H9 (cell line): ENCODE results near the gene UBE2N. TPM values are rescaled to one million over a fixed set of nuclear protein-coding genes. Genes with fewer than 3 reads are reported as not detected.
A peak's percentile ranks its signal among the peaks of the same experiment; 100 is the strongest.

Experiments
- DNase-seq: peaks from one replicate; pipeline ENCODE4 v3.0.0-alpha.2; 2017
- H2AFZ ChIP-seq: one replicate; pipeline ENCODE4 v1.6.1; 2013; ENCODE audit warnings: mild to moderate bottlenecking, low read length, control low read depth, moderate library complexity
- H2AK5ac ChIP-seq: 2 replicates; pipeline ENCODE4 v1.6.1; 2013; ENCODE audit warnings: low read length, control low read depth, mixed read lengths; ENCODE audit not compliant: insufficient read length
- H2BK120ac ChIP-seq: one replicate; pipeline ENCODE4 v1.6.1; 2013; ENCODE audit warnings: low read depth, mild to moderate bottlenecking, low read length, control low read depth, inconsistent platforms; ENCODE audit not compliant: poor library complexity, severe bottlenecking
- H2BK12ac ChIP-seq: 2 replicates; pipeline ENCODE4 v1.6.1; 2013; ENCODE audit warnings: low read length, control low read depth, mixed read lengths, low read depth; ENCODE audit not compliant: insufficient read length
- H2BK15ac ChIP-seq: 2 replicates; pipeline ENCODE4 v1.6.1; 2013; ENCODE audit warnings: low read depth, low read length, control low read depth
- H2BK20ac ChIP-seq: one replicate; pipeline ENCODE4 v1.6.1; 2013; ENCODE audit warnings: low read depth, mild to moderate bottlenecking, low read length, control low read depth, inconsistent platforms; ENCODE audit not compliant: poor library complexity, severe bottlenecking
- H2BK5ac ChIP-seq: 2 replicates; pipeline ENCODE4 v1.6.1; 2013; ENCODE audit warnings: low read length, control low read depth, mixed read lengths; ENCODE audit not compliant: insufficient read length
- H3K14ac ChIP-seq: 2 replicates; pipeline ENCODE4 v1.6.1; 2013; ENCODE audit warnings: low read length, control low read depth; ENCODE audit not compliant: insufficient read depth
- H3K18ac ChIP-seq: 2 replicates; pipeline ENCODE4 v1.6.1; 2013; ENCODE audit warnings: low read depth, mild to moderate bottlenecking, mixed read lengths, low read length, control low read depth; ENCODE audit not compliant: insufficient read length
- H3K23ac ChIP-seq: 2 replicates; pipeline ENCODE4 v1.6.1; 2013; ENCODE audit warnings: low read length, control low read depth, mixed read lengths, low read depth; ENCODE audit not compliant: insufficient read length
- H3K23me2 ChIP-seq: 2 replicates; pipeline ENCODE4 v1.6.1; 2013; ENCODE audit warnings: low read depth, mild to moderate bottlenecking, mixed read lengths, low read length, control low read depth; ENCODE audit not compliant: insufficient read length, poor library complexity, severe bottlenecking
- H3K27ac ChIP-seq: 2 replicates; pipeline ENCODE4 v1.5.1; 2013; ENCODE audit warnings: low read length, control low read depth, mixed read lengths, low read depth; ENCODE audit not compliant: insufficient read length
- H3K27me3 ChIP-seq: 2 replicates; pipeline ENCODE4 v1.6.1; 2013; ENCODE audit warnings: low read length, control low read depth, inconsistent platforms; ENCODE audit not compliant: insufficient read depth
- H3K4ac ChIP-seq: 2 replicates; pipeline ENCODE4 v1.6.1; 2013; ENCODE audit warnings: low read depth, mild to moderate bottlenecking, control low read depth, inconsistent platforms, low read length, moderate library complexity
- H3K4me1 ChIP-seq: 2 replicates; pipeline ENCODE4 v1.6.1; 2013; ENCODE audit warnings: low read length, control low read depth, inconsistent platforms; ENCODE audit not compliant: insufficient read depth
- H3K4me2 ChIP-seq: 2 replicates; pipeline ENCODE4 v1.6.1; 2013; ENCODE audit warnings: low read length, control low read depth, mixed read lengths; ENCODE audit not compliant: insufficient read length, insufficient read depth
- H3K56ac ChIP-seq: 2 replicates; pipeline ENCODE4 v1.6.1; 2013; ENCODE audit warnings: low read depth, mild to moderate bottlenecking, mixed read lengths, low read length, control low read depth; ENCODE audit not compliant: insufficient read length
- H3K79me1 ChIP-seq: 2 replicates; pipeline ENCODE4 v1.6.1; 2013; ENCODE audit warnings: low read depth, mild to moderate bottlenecking, moderate library complexity, low read length, control low read depth, inconsistent platforms; ENCODE audit not compliant: insufficient read depth, poor library complexity, severe bottlenecking
- H3K79me2 ChIP-seq: 2 replicates; pipeline ENCODE4 v1.6.1; 2013; ENCODE audit warnings: low read length, control low read depth, inconsistent platforms; ENCODE audit not compliant: insufficient read depth
- H3K9ac ChIP-seq: 2 replicates; pipeline ENCODE4 v1.6.1; 2013; ENCODE audit warnings: low read length, control low read depth, mixed read lengths; ENCODE audit not compliant: insufficient read length; ENCODE audit errors: extremely low read depth
- H3K9me3 ChIP-seq: one replicate; pipeline ENCODE4 v1.6.1; 2013; ENCODE audit warnings: low read depth, low read length, inconsistent platforms; ENCODE audit not compliant: control insufficient read depth
- H3T11ph ChIP-seq: one replicate; pipeline ENCODE4 v1.6.1; 2013; ENCODE audit warnings: mild to moderate bottlenecking, low read length, control low read depth, inconsistent platforms
- H4K20me1 ChIP-seq: one replicate; pipeline ENCODE4 v1.6.1; 2013; ENCODE audit not compliant: control insufficient read depth, insufficient read length, insufficient read depth
- H4K5ac ChIP-seq: 2 replicates; pipeline ENCODE4 v1.6.1; 2013; ENCODE audit warnings: low read depth, mild to moderate bottlenecking, mixed read lengths, low read length, control low read depth; ENCODE audit not compliant: insufficient read length
- H4K8ac ChIP-seq: replicated peaks from 2 replicates; pipeline ENCODE4 v1.6.1; 2013; ENCODE audit warnings: low read length, control low read depth, mixed read lengths, low read depth; ENCODE audit not compliant: insufficient read length
- H4K91ac ChIP-seq: 2 replicates; pipeline ENCODE4 v1.6.1; 2013; ENCODE audit warnings: low read depth, mild to moderate bottlenecking, moderate library complexity, mixed read lengths, low read length, control low read depth; ENCODE audit not compliant: insufficient read length
- H3K27ac Mint-ChIP-seq, 3 experiments: 2 replicates in 2 of 3; 3 replicates in 1 of 3; pipeline ENCODE4 v1.8.0; 2020 to 2021; ENCODE audit warnings: mixed read lengths in 3 of 3, mild to moderate bottlenecking in 1 of 3, moderate library complexity in 1 of 3
- H3K27me3 Mint-ChIP-seq: 2 replicates; pipeline ENCODE4 v1.8.0; 2021; ENCODE audit warnings: low read depth, mild to moderate bottlenecking, moderate library complexity, mixed read lengths
- H3K36me3 Mint-ChIP-seq, 3 experiments: 2 replicates in 2 of 3; 3 replicates in 1 of 3; pipeline ENCODE4 v1.8.0; 2020 to 2021; ENCODE audit warnings: low read depth in 3 of 3, mixed read lengths in 3 of 3; ENCODE audit not compliant: insufficient read depth in 1 of 3
- H3K4me1 Mint-ChIP-seq, 2 experiments: 2 replicates each; pipeline ENCODE4 v1.8.0; 2020; ENCODE audit warnings: mixed read lengths in 2 of 2
- H3K4me3 Mint-ChIP-seq, 2 experiments: 2 replicates in 1 of 2; 3 replicates in 1 of 2; pipeline ENCODE4 v1.8.0; 2020 to 2021; ENCODE audit warnings: mild to moderate bottlenecking in 2 of 2, mixed read lengths in 2 of 2, moderate library complexity in 1 of 2
- H3K9me3 Mint-ChIP-seq, 2 experiments: 2 replicates in 1 of 2; 3 replicates in 1 of 2; pipeline ENCODE4 v1.8.0; 2020; ENCODE audit warnings: mild to moderate bottlenecking in 2 of 2, mixed read lengths in 2 of 2, moderate library complexity in 1 of 2
- WGBS: extraction: QIAGEN DNeasy Blood & Tissue Kit; methylation state at CpG from one replicate; pipeline ENCODE4 v1.1.7; 2013; ENCODE audit warnings: missing lambda C conversion rate, low lambda C conversion rate, mixed read lengths; ENCODE audit not compliant: insufficient read length; ENCODE audit errors: extremely low coverage; 5-methylcytosine and 5-hydroxymethylcytosine counted together
- total RNA-seq: library from RNA; stranded (reverse); gene quantifications from 2 replicates; pipeline ENCODE4 v1.2.1, GENCODE V29; 2021
- TF ChIP-seq, protein P1 (sequence below): fragments of 200-600 bp; sonication (generic); conservative IDR thresholded peaks from 3 replicates; pipeline ENCODE4 v1.8.0; 2021; ENCODE audit warnings: antibody characterized with exemption, mild to moderate bottlenecking

The UBE2N gene
- total RNA-seq, 1 experiment from 2014 or later: 192 TPM

DNA sequence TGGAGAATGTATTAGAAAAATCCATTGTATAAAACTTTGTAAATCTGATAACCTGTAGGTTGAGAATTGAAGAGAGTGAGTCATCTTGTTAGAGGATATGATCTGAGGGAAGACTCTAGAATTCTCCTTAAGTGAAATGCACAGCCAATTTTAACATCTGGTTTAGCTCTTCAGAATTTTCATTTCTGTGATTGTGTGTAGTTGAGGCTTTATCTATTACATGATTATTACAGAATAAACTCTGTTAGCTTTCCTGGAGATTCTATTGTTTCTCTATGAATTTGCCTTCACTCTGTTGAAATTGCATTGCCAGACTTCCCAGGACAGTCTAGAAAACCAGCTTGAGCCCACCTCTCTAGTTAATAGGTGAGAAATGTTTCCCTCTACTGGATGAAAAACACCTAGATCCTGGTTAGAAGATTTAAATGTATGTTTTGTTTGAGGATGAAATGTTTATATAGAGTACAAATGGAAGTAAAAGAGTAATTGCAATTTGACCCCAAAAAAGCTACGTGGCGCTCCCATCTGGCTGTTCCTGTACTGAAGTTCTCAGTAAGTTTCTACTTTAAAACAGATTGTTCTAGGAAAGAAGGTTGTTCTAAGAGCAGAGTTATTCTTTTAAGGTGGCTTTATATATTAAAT, 61.1 kb downstream of the UBE2N start:
- no peak overlapping the region for H2BK15ac ChIP-seq
- peak overlapping the region; percentile 98 to 99 for H3K4me3 Mint-ChIP-seq
- no peak overlapping the region for H2BK120ac ChIP-seq
- no peak overlapping the region for H4K91ac ChIP-seq
- H3K23me2 ChIP-seq: peaks cover 8% of the 10 kb centered on the region
- H4K20me1 ChIP-seq: no peaks in the 10 kb centered on the region
- no peak overlapping the region for H2AFZ ChIP-seq
- peak overlapping the region; percentile 71 for H3K4me2 ChIP-seq
- H3K36me3 Mint-ChIP-seq: peaks cover 2 to 8% (median 6%) of the 10 kb centered on the region in 3 experiments; a peak in 4 of 7 replicates
- no peak overlapping the region for H3K4ac ChIP-seq
- no peak for DNase-seq
- no peak overlapping the region for H4K5ac ChIP-seq
- H3K27me3 Mint-ChIP-seq: no peaks in the 10 kb centered on the region; the same call in 1 of the 2 replicates
- 0 out of 2 replicates have a peak, but pooled peaks cover 2% of the 10 kb centered on the region for H3K4me1 ChIP-seq
- no peak overlapping the region for H2BK12ac ChIP-seq
- no peak overlapping the region for H3T11ph ChIP-seq
- H3K9ac ChIP-seq: no peak overlapping the region
- H3K9me3 ChIP-seq: no peaks in the 10 kb centered on the region
- H3K27ac ChIP-seq: no peak overlapping the region
- H3K14ac ChIP-seq: no peak overlapping the region
- H3K27me3 ChIP-seq: no peaks in the 10 kb centered on the region
- TF ChIP-seq, protein P1, sequence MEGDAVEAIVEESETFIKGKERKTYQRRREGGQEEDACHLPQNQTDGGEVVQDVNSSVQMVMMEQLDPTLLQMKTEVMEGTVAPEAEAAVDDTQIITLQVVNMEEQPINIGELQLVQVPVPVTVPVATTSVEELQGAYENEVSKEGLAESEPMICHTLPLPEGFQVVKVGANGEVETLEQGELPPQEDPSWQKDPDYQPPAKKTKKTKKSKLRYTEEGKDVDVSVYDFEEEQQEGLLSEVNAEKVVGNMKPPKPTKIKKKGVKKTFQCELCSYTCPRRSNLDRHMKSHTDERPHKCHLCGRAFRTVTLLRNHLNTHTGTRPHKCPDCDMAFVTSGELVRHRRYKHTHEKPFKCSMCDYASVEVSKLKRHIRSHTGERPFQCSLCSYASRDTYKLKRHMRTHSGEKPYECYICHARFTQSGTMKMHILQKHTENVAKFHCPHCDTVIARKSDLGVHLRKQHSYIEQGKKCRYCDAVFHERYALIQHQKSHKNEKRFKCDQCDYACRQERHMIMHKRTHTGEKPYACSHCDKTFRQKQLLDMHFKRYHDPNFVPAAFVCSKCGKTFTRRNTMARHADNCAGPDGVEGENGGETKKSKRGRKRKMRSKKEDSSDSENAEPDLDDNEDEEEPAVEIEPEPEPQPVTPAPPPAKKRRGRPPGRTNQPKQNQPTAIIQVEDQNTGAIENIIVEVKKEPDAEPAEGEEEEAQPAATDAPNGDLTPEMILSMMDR: peak; percentile 50
- H3K27ac Mint-ChIP-seq: no peak overlapping the region
- peaks cover 45 to 50% of the 10 kb centered on the region in 2 experiments for H3K4me1 Mint-ChIP-seq
- H3K9me3 Mint-ChIP-seq: peaks cover 0 to 4% of the 10 kb centered on the region in 2 experiments; a peak in 3 of 5 replicates
- no peak overlapping the region for H3K56ac ChIP-seq
- no peak overlapping the region for H3K23ac ChIP-seq
- no peak overlapping the region for H2AK5ac ChIP-seq
- no peak overlapping the region for H2BK20ac ChIP-seq
- H3K79me1 ChIP-seq: peaks cover 10% of the 10 kb centered on the region
- H3K18ac ChIP-seq: no peak overlapping the region
- H4K8ac ChIP-seq: no peak overlapping the region
- peaks cover 44% of the 10 kb centered on the region; the same call in 1 of the 2 replicates for H3K79me2 ChIP-seq
- no peak overlapping the region for H2BK5ac ChIP-seq
- WGBS: no CpG with 5 or more reads among the region's 2 CpGs
